Esophagus squamous epithelium (tissue), 5 donors: ENCODE results near the gene PRDM5. TPM values are rescaled to one million over a fixed set of nuclear protein-coding genes. Genes with fewer than 3 reads are reported as not detected.

Source experiments
- DNase-seq: peaks from one replicate; lab custom pipeline; 2025; lab: John Stamatoyannopoulos, UW
- H3K27ac ChIP-seq, 4 donors: fragments of 200-600 bp; sonication (generic); one replicate each; pipeline ENCODE4 v1.5.1; 2016 to 2019; ENCODE audit warnings: mild to moderate bottlenecking in 1 of 4
- H3K27me3 ChIP-seq, 4 donors: fragments of 200-600 bp; sonication (generic); 1 replicate in 3 of 4; 2 replicates in 1 of 4; pipeline versions ENCODE4 v1.5.1 to v1.6.0; 2017 to 2021; ENCODE audit warnings: antibody characterized with exemption in 1 of 4
- H3K36me3 ChIP-seq, 3 donors: fragments of 200-600 bp; sonication (generic); one replicate each; pipeline ENCODE4 v1.5.1; 2016 to 2019
- H3K4me1 ChIP-seq, 3 donors: fragments of 200-600 bp; sonication (generic); one replicate each; pipeline ENCODE4 v1.5.1; 2017 to 2019
- H3K4me3 ChIP-seq, 4 donors: fragments of 200-600 bp; sonication (generic); 1 replicate in 3 of 4; 2 replicates in 1 of 4; pipeline ENCODE4 v1.5.1; 2016 to 2019; ENCODE audit warnings: mild to moderate bottlenecking in 2 of 4, moderate library complexity in 1 of 4
- H3K9me3 ChIP-seq, 3 donors: fragments of 200-600 bp; sonication (generic); one replicate each; pipeline ENCODE4 v1.5.1; 2016 to 2019
- POLR2A ChIP-seq, 4 donors: fragments of 450-650 bp; IDR thresholded peaks; one replicate each; pipeline ENCODE4 v1.6.1; 2017; ENCODE audit warnings: antibody characterized with exemption in 4 of 4, mild to moderate bottlenecking in 4 of 4, moderate library complexity in 3 of 4
- WGBS, 2 donors: methylation state at CpG; one replicate each; pipeline ENCODE4 v1.1.5; 2018; 5-methylcytosine and 5-hydroxymethylcytosine counted together
- intact Hi-C: fragments of 100-400 bp; cut with DNase I; formaldehyde crosslinking; loops from one replicate; pipeline ENCODE4 v1.15.0; 2022
- total RNA-seq, 4 donors: library from RNA; depleted of rRNA; stranded (reverse); fragments of >200 nt; gene quantifications; one replicate each; pipeline ENCODE4 v1.1.0, GENCODE V29; 2016
- TF ChIP-seq, protein P1 (sequence below), 6 experiments: fragments of 450-650 bp in 4 of 6; fragments of 200-600 bp in 2 of 6; sonication (generic) in 2 of 6; IDR thresholded peaks; one replicate each; pipeline ENCODE4 v1.5.1; 2016 to 2019; ENCODE audit warnings: antibody characterized with exemption in 6 of 6, mild to moderate bottlenecking in 4 of 6, moderate library complexity in 4 of 6
- donor health status: DM: yes; HTN: yes; CAD: no.

PRDM5 gene
- total RNA-seq, 4 donors from 2014 or later: 3.3 to 16.8 (median 6.2) TPM

GRCh38 chr4:120796271-120796670 is 126.3 kb downstream of the PRDM5 start:
- intact Hi-C loops: no loop called here

GRCh38 chr4:120785202-120785601 is 137.3 kb downstream of the PRDM5 start:
- Histone ChIP-seq H3K9me3 (no peaks in the 10 kb centered on the region), H3K4me1 (no peaks in the 10 kb centered on the region), H3K4me3 (no peak overlapping the region), H3K27me3 (no peaks in the 10 kb centered on the region), H3K27ac (no peak overlapping the region), H3K36me3 (no peaks in the 10 kb centered on the region)
- intact Hi-C loops: no loop called here
- 72 to 88% methylated on average over 2 of the region's 2 CpGs for WGBS, 2 donors
- DNase-seq: no peak
- TF ChIP-seq, protein P1, sequence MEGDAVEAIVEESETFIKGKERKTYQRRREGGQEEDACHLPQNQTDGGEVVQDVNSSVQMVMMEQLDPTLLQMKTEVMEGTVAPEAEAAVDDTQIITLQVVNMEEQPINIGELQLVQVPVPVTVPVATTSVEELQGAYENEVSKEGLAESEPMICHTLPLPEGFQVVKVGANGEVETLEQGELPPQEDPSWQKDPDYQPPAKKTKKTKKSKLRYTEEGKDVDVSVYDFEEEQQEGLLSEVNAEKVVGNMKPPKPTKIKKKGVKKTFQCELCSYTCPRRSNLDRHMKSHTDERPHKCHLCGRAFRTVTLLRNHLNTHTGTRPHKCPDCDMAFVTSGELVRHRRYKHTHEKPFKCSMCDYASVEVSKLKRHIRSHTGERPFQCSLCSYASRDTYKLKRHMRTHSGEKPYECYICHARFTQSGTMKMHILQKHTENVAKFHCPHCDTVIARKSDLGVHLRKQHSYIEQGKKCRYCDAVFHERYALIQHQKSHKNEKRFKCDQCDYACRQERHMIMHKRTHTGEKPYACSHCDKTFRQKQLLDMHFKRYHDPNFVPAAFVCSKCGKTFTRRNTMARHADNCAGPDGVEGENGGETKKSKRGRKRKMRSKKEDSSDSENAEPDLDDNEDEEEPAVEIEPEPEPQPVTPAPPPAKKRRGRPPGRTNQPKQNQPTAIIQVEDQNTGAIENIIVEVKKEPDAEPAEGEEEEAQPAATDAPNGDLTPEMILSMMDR (IDR thresholded peaks at IDR 0.05): no peak
- no peak for TF ChIP-seq POLR2A (IDR thresholded peaks at IDR 0.05)

More at GRCh38 chr4:120796271-120796670, 126.3 kb downstream of the PRDM5 start:
- no peak overlapping the region for H3K4me3 ChIP-seq
- WGBS, 2 donors: 84 to 87% methylated on average over 3 of the region's 3 CpGs
- TF ChIP-seq POLR2A (IDR thresholded peaks at IDR 0.05): no peak
- TF ChIP-seq, protein P1 (IDR thresholded peaks at IDR 0.05): no peak
- H3K27ac ChIP-seq: no peak overlapping the region
- DNase-seq: no peak
- no peaks in the 10 kb centered on the region for H3K9me3 ChIP-seq
- H3K4me1 ChIP-seq: no peaks in the 10 kb centered on the region
- no peaks in the 10 kb centered on the region for H3K36me3 ChIP-seq
- no peaks in the 10 kb centered on the region for H3K27me3 ChIP-seq

DNA sequence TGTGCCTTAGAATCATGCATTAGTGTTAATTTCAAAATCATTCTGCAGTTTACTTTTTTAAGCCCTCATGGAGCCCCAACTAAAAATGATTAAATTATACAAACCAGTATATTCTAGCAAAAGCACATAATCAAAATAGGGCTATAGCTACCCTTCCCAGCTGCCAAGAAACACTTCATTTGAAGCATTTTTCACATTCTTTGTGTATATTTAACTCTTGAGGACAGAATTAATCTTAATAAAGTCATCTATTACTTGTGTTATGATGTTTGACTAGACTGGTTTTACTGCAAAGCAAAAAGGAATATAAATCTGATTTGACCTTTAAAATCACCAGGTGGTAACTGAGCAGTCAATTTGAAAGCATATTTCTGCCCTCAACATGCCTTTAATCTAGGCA is 145.1 kb downstream of the PRDM5 start:
- intact Hi-C loops: no loop called here

GRCh38 chr4:120775431-120775830 is 147.1 kb downstream of the PRDM5 start:
- Histone ChIP-seq H3K27me3 (no peaks in the 10 kb centered on the region), H3K36me3 (no peaks in the 10 kb centered on the region), H3K4me1 (no peaks in the 10 kb centered on the region), H3K4me3 (no peak overlapping the region), H3K9me3 (no peaks in the 10 kb centered on the region), H3K27ac (no peak overlapping the region)
- TF ChIP-seq, protein P1 (IDR thresholded peaks at IDR 0.05): no peak
- intact Hi-C loops: no loop called here
- no peak for DNase-seq

More for the DNA sequence above, 145.1 kb downstream of the PRDM5 start:
- no peaks in the 10 kb centered on the region for H3K9me3 ChIP-seq
- no peaks in the 10 kb centered on the region for H3K27me3 ChIP-seq
- no peak overlapping the region for H3K4me3 ChIP-seq
- no peak for DNase-seq
- H3K36me3 ChIP-seq: no peaks in the 10 kb centered on the region
- no peak overlapping the region for H3K27ac ChIP-seq
- TF ChIP-seq, protein P1 (IDR thresholded peaks at IDR 0.05): no peak
- TF ChIP-seq POLR2A (IDR thresholded peaks at IDR 0.05): no peak
- H3K4me1 ChIP-seq: no peaks in the 10 kb centered on the region

- DNase-seq: no peak
- intact Hi-C loops: no loop called here
- TF ChIP-seq POLR2A (IDR thresholded peaks at IDR 0.05): no peak
- TF ChIP-seq, protein P1 (IDR thresholded peaks at IDR 0.05): no peak
- Histone ChIP-seq H3K36me3 (no peaks in the 10 kb centered on the region), H3K27me3 (no peaks in the 10 kb centered on the region), H3K4me3 (no peak overlapping the region), H3K4me1 (no peaks in the 10 kb centered on the region), H3K27ac (no peak overlapping the region), H3K9me3 (no peaks in the 10 kb centered on the region)
- 70 to 79% methylated on average over 1 of the region's 1 CpG for WGBS, 2 donors
Observed at GRCh38 chr4:120773641-120774040, 148.9 kb downstream of the PRDM5 start.
